ENCODE data around the gene MAP3K4. TPM values are rescaled to one million over a fixed set of nuclear protein-coding genes. Genes with fewer than 3 reads are reported as not detected.

MAP3K4 gene
- total RNA-seq, 1 donor from 2014 or later, result 41.3 TPM

DNA sequence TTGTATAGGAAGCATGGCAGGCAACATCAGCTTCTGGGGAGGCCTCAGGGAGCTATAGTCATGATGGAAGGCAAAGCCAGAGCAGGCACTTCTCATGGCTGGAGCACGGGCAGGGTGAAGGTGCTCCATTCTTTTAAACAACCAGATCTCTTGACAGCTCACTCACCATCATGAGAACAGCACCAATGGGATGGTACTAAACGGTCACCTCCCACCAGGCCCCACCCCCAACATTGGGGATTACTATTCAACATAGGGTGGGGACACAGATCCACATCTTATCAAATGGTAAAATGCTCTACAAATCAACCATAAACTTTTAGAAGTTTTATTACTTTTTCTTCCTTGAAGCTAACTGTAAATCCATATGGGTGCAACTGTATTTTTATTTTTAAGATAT is 61.5 kb downstream of the MAP3K4 start:
- Histone ChIP-seq H3K27me3 (ENCODE audit: control insufficient read depth, insufficient read depth, low read length) (no peaks in the 10 kb centered on the region), H3K36me3 (ENCODE audit: control insufficient read depth, insufficient read depth, low read length) (no peaks in the 10 kb centered on the region), H3K4me3 (ENCODE audit: low read depth, low read length) (no peak overlapping the region)
- FAIRE-seq, result no peak
- TF ChIP-seq, protein P1, sequence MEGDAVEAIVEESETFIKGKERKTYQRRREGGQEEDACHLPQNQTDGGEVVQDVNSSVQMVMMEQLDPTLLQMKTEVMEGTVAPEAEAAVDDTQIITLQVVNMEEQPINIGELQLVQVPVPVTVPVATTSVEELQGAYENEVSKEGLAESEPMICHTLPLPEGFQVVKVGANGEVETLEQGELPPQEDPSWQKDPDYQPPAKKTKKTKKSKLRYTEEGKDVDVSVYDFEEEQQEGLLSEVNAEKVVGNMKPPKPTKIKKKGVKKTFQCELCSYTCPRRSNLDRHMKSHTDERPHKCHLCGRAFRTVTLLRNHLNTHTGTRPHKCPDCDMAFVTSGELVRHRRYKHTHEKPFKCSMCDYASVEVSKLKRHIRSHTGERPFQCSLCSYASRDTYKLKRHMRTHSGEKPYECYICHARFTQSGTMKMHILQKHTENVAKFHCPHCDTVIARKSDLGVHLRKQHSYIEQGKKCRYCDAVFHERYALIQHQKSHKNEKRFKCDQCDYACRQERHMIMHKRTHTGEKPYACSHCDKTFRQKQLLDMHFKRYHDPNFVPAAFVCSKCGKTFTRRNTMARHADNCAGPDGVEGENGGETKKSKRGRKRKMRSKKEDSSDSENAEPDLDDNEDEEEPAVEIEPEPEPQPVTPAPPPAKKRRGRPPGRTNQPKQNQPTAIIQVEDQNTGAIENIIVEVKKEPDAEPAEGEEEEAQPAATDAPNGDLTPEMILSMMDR (IDR thresholded peaks at IDR 0.05; ENCODE audit: insufficient read depth, low read length, severe bottlenecking), result no peak
- no peak for DNase-seq (ENCODE audit: low read depth)

DNA sequence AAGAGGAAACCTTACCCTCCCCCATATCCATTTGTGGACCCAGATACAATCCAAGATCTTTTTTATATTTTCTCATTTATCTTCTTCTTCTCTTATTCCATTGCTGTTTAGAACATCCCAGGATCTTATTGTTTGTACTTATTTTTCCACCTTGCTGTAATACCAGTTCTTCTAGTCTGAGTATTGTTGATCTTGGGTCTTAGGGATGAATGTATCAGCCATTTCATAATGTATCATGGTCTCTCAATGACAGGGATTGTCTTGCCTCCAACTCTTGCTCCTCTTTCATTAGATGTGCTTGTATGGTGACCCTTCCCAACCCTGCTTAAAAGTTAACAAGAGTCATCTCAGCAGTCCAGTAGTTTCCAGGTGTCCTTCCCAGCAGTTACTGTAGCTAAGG is 63.3 kb downstream of the MAP3K4 start:
- FAIRE-seq (no peak), DNase-seq (ENCODE audit: low read depth) (peak; percentile 64)
- Histone ChIP-seq H3K4me3 (ENCODE audit: low read depth, low read length) (no peak overlapping the region), H3K27me3 (ENCODE audit: control insufficient read depth, insufficient read depth, low read length) (no peaks in the 10 kb centered on the region), H3K36me3 (ENCODE audit: control insufficient read depth, insufficient read depth, low read length) (no peaks in the 10 kb centered on the region)
- TF ChIP-seq, protein P1 (IDR thresholded peaks at IDR 0.05; ENCODE audit: insufficient read depth, low read length, severe bottlenecking), result no peak

DNA sequence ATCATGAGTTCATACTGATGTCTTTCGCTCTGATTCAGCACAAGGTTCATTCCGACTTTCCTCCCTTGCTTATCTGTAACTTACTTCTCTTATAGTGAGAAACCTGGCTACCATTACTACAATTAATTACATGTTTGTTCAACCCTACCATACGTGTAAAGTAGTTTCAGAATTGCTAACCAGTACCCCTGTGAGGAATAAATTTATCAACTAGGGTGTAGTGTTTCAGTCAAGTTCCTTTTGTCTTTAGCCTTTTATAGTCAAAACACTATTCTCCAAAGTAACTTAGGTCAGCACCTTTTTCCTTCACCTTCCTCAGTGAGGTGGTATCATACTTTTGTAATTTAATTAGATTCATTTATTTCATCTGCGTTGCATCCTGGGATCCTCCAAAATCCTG is 64.9 kb downstream of the MAP3K4 start:
- no peak overlapping the region for H3K4me3 ChIP-seq (ENCODE audit: low read depth, low read length)
- DNase-seq (ENCODE audit: low read depth) (no peak), FAIRE-seq (no peak)
- no peaks in the 10 kb centered on the region for H3K36me3 ChIP-seq (ENCODE audit: control insufficient read depth, insufficient read depth, low read length)
- no peaks in the 10 kb centered on the region for H3K27me3 ChIP-seq (ENCODE audit: control insufficient read depth, insufficient read depth, low read length)
- TF ChIP-seq, protein P1 (IDR thresholded peaks at IDR 0.05; ENCODE audit: insufficient read depth, low read length, severe bottlenecking), result no peak

DNA sequence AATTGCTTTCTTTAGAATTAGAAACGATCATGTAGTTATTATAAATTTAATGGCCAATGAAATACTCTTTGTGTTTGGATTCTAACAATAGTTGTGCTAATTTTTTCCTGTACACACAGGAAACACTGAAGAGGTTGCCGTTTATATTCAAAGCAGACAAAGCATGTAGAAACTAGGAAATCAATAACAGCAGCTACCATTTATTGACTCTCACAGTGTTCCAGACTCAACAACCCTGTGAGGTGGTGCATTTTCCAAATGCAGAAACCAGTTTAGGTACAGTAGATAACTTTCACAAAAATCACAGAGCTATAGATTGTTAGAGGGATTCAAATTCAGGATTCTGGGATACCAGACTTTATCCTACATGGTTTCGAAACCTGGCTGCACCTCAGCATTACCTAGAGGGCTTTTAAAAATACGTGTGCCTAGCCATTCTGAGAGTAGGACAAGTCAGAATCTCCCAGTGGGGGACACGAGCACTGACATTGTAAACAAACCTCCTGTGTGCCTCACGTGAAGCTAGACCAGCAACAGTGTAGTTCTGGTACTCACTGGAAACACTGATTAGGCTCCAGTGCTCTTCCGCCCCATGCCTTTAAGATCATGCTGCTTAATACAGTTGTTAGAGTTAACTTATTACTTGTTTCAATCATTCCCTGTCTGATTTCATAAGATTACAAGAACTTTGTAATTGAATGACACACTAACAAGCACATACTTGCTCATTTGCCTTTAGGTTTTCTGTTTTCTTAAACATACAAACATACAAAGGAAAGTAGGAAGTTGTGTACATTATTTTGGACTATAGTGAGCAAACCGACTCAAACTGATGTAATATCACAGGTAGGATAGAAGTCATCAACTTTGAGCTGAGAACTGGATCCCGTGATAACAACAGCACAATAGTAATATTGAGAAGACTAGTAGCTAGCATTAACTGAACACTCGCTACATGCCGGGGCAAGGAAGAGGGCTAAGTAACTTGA is 65.8 kb downstream of the MAP3K4 start:
- DNase-seq (ENCODE audit: low read depth), result peak; percentile 97
- Histone ChIP-seq H3K36me3 (ENCODE audit: control insufficient read depth, insufficient read depth, low read length) (no peaks in the 10 kb centered on the region), H3K4me3 (ENCODE audit: low read depth, low read length) (no peak overlapping the region), H3K27me3 (ENCODE audit: control insufficient read depth, insufficient read depth, low read length) (no peaks in the 10 kb centered on the region)
- FAIRE-seq, result peak; percentile 95
- TF ChIP-seq, protein P1 (IDR thresholded peaks at IDR 0.05; ENCODE audit: insufficient read depth, low read length, severe bottlenecking), result no peak

DNA sequence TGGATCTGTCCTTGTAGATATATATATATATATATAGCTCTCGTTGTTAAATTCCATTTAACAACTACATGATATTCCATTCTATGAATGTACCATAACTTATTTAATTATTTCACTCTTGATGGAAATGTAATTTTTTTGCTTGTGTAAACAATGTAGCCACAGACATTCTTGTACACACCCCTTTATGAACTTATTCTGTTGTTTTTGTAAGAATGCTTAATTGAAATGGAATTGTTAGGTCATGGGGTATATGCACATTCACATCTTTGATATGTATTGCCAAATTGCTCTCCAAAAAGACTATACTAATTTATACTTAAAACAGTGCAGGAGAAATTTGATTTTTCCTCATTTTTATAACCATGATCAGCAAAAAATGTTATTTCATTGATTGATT is 67.2 kb downstream of the MAP3K4 start:
- no peaks in the 10 kb centered on the region for H3K36me3 ChIP-seq (ENCODE audit: control insufficient read depth, insufficient read depth, low read length)
- DNase-seq (ENCODE audit: low read depth), result no peak
- no peak overlapping the region for H3K4me3 ChIP-seq (ENCODE audit: low read depth, low read length)
- TF ChIP-seq, protein P1 (IDR thresholded peaks at IDR 0.05; ENCODE audit: insufficient read depth, low read length, severe bottlenecking), result no peak
- H3K27me3 ChIP-seq (ENCODE audit: control insufficient read depth, insufficient read depth, low read length), result no peaks in the 10 kb centered on the region
- FAIRE-seq, result no peak
